Neural progenitor cell (in vitro differentiated cells): ENCODE data around the gene COL13A1.

Experiments
- CTCF ChIP-seq: fragments of 200-600 bp; sonication (generic); IDR thresholded peaks from 2 replicates; pipeline ENCODE4 v1.5.1; 2017; ENCODE audit warnings: antibody characterized with exemption, mild to moderate bottlenecking
- EZH2 ChIP-seq: fragments of 200-600 bp; sonication (generic); IDR thresholded peaks from 2 replicates; pipeline ENCODE4 v1.6.1; 2017; ENCODE audit warnings: antibody characterized with exemption, mild to moderate bottlenecking, moderate library complexity
- EZH2phosphoT487 ChIP-seq: fragments of 200-600 bp; sonication (generic); IDR thresholded peaks from 2 replicates; pipeline ENCODE4 v1.6.1; 2017; ENCODE audit warnings: antibody characterized with exemption

DNA sequence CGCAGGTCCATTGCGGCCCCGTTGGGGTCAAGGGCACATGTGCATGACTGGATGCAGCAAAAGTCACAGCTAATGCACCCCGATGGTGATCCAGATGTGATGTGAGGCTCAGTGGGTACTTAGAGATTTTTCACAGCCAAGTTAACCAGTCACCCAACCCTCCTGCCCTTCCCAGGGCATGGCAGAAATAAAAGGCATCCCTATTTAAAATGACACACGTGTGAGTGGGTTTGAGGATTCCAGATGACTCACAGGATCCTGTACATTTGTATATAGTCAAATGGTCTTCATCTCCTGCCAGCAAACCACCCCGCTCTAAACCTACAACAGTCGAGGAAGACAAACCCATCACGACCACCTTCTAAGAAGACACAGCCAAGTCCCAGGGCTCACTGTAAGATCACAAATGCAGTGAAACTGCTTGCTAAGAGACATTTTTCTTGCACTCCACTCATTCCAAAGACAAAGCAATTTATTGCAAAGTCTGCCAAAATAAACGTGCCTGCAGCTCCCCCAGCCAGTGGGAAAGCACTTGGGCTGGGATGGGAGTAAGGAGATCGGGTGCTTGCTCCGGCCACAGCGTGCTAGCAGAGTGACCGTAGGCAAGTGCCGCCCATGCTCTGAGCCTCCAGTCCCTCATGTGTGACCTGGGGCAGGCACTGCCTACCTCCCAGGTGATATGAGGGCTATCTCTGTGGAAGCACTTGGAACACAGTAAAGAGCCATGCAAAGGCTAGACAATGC is 164.4 kb downstream of the COL13A1 start:
- TF ChIP-seq CTCF = no peak
- no peak for TF ChIP-seq EZH2
- TF ChIP-seq EZH2phosphoT487 = no peak
